DMS53 treated with DMSO at 0.1 percent for 48 hours (cell line): Measurements from ENCODE around the gene PHF10.
"Not testable (repeated sequence)": the region's sequence is repeated elsewhere in the genome, so short reads cannot be mapped to it uniquely, and the experiment has no call there.

Source experiments
- DNase-seq: peaks from one replicate; lab custom pipeline; 2025; ENCODE audit not compliant: unreplicated experiment; lab: John Stamatoyannopoulos, UW

PHF10 gene

GRCh38 chr6:169724494-169725124 is at the start of gene PHF10:
TSS of gene PHF10 (minus strand) at chr6:169724500. CDS start at chr6:169723931, 569 bp downstream.
- no peak for DNase-seq

GRCh38 chr6:169766921-169767736 is 42.8 kb upstream of the PHF10 start:
- no peak for DNase-seq

- DNase-seq, result no peak
Measured at GRCh38 chr6:169766232-169766631, 41.9 kb upstream of the PHF10 start.

- DNase-seq, result not testable (repeated sequence)
Measured at GRCh38 chr6:169765789-169766188, 41.5 kb upstream of the PHF10 start.

GRCh38 chr6:169763881-169764280 is 39.6 kb upstream of the PHF10 start:
- DNase-seq, result no peak

GRCh38 chr6:169763308-169763707 is 39.0 kb upstream of the PHF10 start:
- DNase-seq, result no peak

GRCh38 chr6:169755162-169755561 is 30.9 kb upstream of the PHF10 start:
- DNase-seq, result no peak

GRCh38 chr6:169752074-169752623 is 27.8 kb upstream of the PHF10 start:
- DNase-seq, result no peak

- peak; percentile 75 for DNase-seq
Measured at GRCh38 chr6:169751242-169752073, 27.2 kb upstream of the PHF10 start, which contains the start of the genes DYNLT2 and ERMARD. TSS of gene DYNLT2 (minus strand) at chr6:169751572. CDS start at chr6:169751458, 114 bp downstream. TSS of gene ERMARD (plus strand) at chr6:169751622. CDS start at chr6:169751658, 36 bp downstream.

- no peak for DNase-seq
Measured at GRCh38 chr6:169746556-169746955, 22.3 kb upstream of the PHF10 start.

GRCh38 chr6:169745405-169745804 is 21.1 kb upstream of the PHF10 start:
- DNase-seq, result no peak

GRCh38 chr6:169741344-169741743 is 17.0 kb upstream of the PHF10 start:
- DNase-seq, result no peak

GRCh38 chr6:169738976-169739529 is 14.8 kb upstream of the PHF10 start:
- DNase-seq, result no peak

GRCh38 chr6:169738204-169738975 is 14.1 kb upstream of the PHF10 start:
- DNase-seq, result no peak

- no peak for DNase-seq
Measured at GRCh38 chr6:169729961-169730360, 5.7 kb upstream of the PHF10 start.

- no peak for DNase-seq
Measured at GRCh38 chr6:169726963-169727362, 2.7 kb upstream of the PHF10 start.

GRCh38 chr6:169726049-169726400 is 1.7 kb upstream of the PHF10 start:
- DNase-seq, result no peak

- DNase-seq, result peak; percentile 62
Measured at GRCh38 chr6:169725125-169726048, 1.1 kb upstream of the PHF10 start.

- DNase-seq, result no peak
Measured at GRCh38 chr6:169723991-169724493, 258 bp downstream of the PHF10 start.
